GM10266 (cell line): ENCODE results near the gene KLHL24.
"Not testable (repeated sequence)": the region's sequence is repeated elsewhere in the genome, so short reads cannot be mapped to it uniquely, and the experiment has no call there.

Source experiments
- DNase-seq: peaks from one replicate; pipeline ENCODE4 v3.0.0; 2012; ENCODE audit errors: extremely low spot score
- CTCF ChIP-seq: IDR thresholded peaks from 2 replicates; pipeline ENCODE4 v1.5.1; 2012; ENCODE audit warnings: mild to moderate bottlenecking, low read depth; ENCODE audit not compliant: control insufficient read depth, insufficient read depth; ENCODE audit errors: missing control alignments

Gene KLHL24

GRCh38 chr3:183636221-183637105 lies 1.0 kb downstream of the KLHL24 start:
- DNase-seq: peak; percentile 98
- no peak for TF ChIP-seq CTCF

GRCh38 chr3:183637106-183637486 lies 1.7 kb downstream of the KLHL24 start:
- DNase-seq: no peak
- TF ChIP-seq CTCF: no peak

GRCh38 chr3:183637633-183638032 lies 2.2 kb downstream of the KLHL24 start:
- not testable (repeated sequence) for DNase-seq

- no peak for TF ChIP-seq CTCF
- DNase-seq: no peak
These were observed 2.9 kb downstream of the KLHL24 start for GRCh38 chr3:183638101-183638852.

- not testable (repeated sequence) for DNase-seq
These were observed 5.2 kb downstream of the KLHL24 start for GRCh38 chr3:183640635-183641034.

GRCh38 chr3:183641882-183642281 lies 6.5 kb downstream of the KLHL24 start:
- no peak for TF ChIP-seq CTCF
- DNase-seq: no peak

GRCh38 chr3:183644244-183644643 lies 8.8 kb downstream of the KLHL24 start:
- no peak for DNase-seq
- TF ChIP-seq CTCF: no peak

GRCh38 chr3:183645254-183645653 lies 9.8 kb downstream of the KLHL24 start:
- TF ChIP-seq CTCF: no peak
- no peak for DNase-seq
